BJ (cell line): Measurements from ENCODE around the gene ADGRE3. TPM values are rescaled to one million over a fixed set of nuclear protein-coding genes. Genes with fewer than 3 reads are reported as not detected.

ENCODE experiments used
- CTCF ChIA-PET: fragments of 350-600 bp; formaldehyde crosslinking; extraction: SDS; loops from one replicate; lab custom pipeline; 2021; ENCODE audit warnings: antibody characterized with exemption, inconsistent platforms; lab: Yijun Ruan, JAX
- POLR2A ChIA-PET: fragments of 300-600 bp; sonication (Branson Sonifier 250); formaldehyde crosslinking; extraction: SDS; loops from one replicate; lab custom pipeline; 2021; ENCODE audit warnings: antibody characterized with exemption; lab: Charles Lee
- DNase-seq: peaks from one replicate; pipeline ENCODE4 v3.0.0-alpha.2; 2011; ENCODE audit warnings: low read depth
- H3K27me3 ChIP-seq: 2 replicates; pipeline ENCODE4 v1.6.0; 2011; ENCODE audit warnings: low read length; ENCODE audit not compliant: control insufficient read depth, insufficient read depth
- H3K36me3 ChIP-seq: 2 replicates; pipeline ENCODE4 v1.5.1; 2011; ENCODE audit warnings: low read length; ENCODE audit not compliant: control insufficient read depth, insufficient read depth
- H3K4me3 ChIP-seq: 2 replicates; pipeline ENCODE4 v1.5.1; 2011; ENCODE audit warnings: low read depth, mild to moderate bottlenecking, control low read depth, low read length
- polyA plus RNA-seq: library from polyadenylated mRNA; depleted of rRNA; stranded (reverse); fragments of >200 nt; gene quantifications from 2 replicates; pipeline ENCODE4 v1.2.3, GENCODE V29; 2011
- TF ChIP-seq, protein P1 (sequence below): IDR thresholded peaks from 2 replicates; pipeline ENCODE4 v1.5.1; 2011; ENCODE audit warnings: low read depth, mild to moderate bottlenecking, control low read depth, inconsistent platforms, low read length, moderate library complexity; ENCODE audit not compliant: insufficient read depth

Gene ADGRE3
- polyA plus RNA-seq, 1 experiment: not detected

DNA sequence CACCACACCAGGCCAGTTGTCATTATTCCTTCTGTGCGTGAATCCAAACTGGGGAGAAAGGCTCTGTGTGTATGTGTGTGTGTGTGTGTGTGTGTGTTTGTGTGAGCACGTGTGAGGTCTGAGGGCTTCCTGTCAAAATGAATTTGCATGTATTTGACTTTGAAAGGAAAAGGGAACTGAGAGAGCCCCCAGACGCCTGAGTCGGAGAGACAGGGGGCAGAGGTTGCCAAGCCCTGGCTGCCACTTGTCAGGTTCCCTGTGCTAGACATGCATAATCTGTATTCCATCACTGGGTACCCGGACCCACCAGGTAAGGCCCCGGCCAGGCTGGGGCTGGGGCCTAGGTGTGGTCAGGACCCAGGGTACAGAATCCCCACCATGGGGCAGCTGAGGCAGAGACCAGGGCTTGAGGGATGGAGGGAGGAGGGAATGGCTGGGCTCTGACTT is 91.7 kb downstream of the ADGRE3 start, which contains the start of gene CLEC17A:
CLEC17A (plus strand) TSS at position 191 of the 447 bp plus-strand sequence; CDS start at position 268, 77 bp downstream.
- DNase-seq: no peak
- Histone ChIP-seq H3K4me3 (no peak within 1 kb of the TSS), H3K27me3 (no peaks in the 10 kb centered on the region), H3K36me3 (no peaks in the 10 kb centered on the region)
- ChIA-PET POLR2A (no interaction called here), CTCF (no interaction called here)
- TF ChIP-seq, protein P1, sequence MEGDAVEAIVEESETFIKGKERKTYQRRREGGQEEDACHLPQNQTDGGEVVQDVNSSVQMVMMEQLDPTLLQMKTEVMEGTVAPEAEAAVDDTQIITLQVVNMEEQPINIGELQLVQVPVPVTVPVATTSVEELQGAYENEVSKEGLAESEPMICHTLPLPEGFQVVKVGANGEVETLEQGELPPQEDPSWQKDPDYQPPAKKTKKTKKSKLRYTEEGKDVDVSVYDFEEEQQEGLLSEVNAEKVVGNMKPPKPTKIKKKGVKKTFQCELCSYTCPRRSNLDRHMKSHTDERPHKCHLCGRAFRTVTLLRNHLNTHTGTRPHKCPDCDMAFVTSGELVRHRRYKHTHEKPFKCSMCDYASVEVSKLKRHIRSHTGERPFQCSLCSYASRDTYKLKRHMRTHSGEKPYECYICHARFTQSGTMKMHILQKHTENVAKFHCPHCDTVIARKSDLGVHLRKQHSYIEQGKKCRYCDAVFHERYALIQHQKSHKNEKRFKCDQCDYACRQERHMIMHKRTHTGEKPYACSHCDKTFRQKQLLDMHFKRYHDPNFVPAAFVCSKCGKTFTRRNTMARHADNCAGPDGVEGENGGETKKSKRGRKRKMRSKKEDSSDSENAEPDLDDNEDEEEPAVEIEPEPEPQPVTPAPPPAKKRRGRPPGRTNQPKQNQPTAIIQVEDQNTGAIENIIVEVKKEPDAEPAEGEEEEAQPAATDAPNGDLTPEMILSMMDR: no peak

DNA sequence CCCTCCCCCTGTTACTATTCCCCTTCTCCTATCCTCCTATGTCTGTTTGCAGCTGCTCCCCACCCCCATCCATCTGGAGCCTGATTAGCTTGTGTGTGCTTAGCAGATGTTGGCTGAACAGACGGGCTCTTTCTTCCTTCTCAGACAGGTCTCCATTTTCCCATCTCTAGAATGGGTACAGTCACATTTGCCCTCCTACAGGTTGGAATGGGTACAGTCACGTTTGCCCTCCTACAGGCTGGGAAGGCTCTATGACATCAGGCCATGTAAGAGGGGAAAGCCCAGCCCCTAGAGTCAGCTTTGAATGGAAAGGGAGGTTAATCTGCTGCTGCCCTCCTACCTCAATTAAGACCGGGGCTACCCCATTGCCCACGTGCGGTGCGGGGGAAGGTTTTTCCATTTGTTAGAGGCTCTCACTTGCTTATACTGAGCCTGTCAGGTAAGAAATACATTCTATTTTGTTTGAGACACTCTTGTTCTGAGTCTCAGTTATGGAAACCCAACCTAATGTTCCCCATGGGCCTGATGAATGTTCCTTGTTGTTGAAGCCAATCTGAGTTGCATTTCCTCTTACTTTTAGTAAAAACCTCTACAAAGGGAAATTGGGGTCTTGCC is 93.9 kb downstream of the ADGRE3 start:
- no peak for DNase-seq
- ChIA-PET CTCF (no interaction called here), POLR2A (no interaction called here)
- TF ChIP-seq, protein P1: no peak
- no peak overlapping the region for H3K4me3 ChIP-seq
- no peaks in the 10 kb centered on the region for H3K36me3 ChIP-seq
- no peaks in the 10 kb centered on the region for H3K27me3 ChIP-seq

DNA sequence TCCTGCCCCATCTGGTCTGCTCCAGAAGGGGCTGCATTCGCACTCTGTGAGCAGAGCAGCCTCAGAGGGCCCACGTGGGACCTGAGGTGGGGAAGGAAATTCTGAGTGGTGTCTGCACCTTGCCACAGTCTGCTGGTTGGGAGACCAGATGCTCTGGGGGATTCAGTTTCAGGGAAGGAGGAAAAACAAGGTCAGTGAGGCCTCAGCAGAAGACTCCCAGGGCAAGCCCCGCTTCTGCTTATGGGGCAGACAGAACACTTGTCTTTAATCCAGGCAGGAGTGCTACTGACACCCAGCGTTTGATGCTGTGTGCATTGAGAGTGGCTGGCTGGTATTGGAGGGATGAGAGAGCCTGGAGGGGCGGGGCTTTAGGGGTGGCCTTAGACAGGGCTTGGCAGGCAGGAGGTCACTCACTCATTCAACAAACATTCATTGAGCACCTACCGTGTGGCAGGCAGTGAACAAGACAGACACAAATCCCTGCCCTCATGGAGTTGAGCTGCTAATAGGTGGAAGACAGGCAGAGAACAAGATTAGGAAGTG is 96.7 kb downstream of the ADGRE3 start:
- ChIA-PET CTCF (interaction anchor here (2.9 kb wide), 1 partner anchor 108 kb away, joined by 8 read pairs; no protein-coding TSS in a partner anchor), POLR2A (no interaction called here)
- no peak overlapping the region for H3K4me3 ChIP-seq
- TF ChIP-seq, protein P1: no peak
- DNase-seq: no peak
- H3K27me3 ChIP-seq: no peaks in the 10 kb centered on the region
- H3K36me3 ChIP-seq: no peaks in the 10 kb centered on the region

DNA sequence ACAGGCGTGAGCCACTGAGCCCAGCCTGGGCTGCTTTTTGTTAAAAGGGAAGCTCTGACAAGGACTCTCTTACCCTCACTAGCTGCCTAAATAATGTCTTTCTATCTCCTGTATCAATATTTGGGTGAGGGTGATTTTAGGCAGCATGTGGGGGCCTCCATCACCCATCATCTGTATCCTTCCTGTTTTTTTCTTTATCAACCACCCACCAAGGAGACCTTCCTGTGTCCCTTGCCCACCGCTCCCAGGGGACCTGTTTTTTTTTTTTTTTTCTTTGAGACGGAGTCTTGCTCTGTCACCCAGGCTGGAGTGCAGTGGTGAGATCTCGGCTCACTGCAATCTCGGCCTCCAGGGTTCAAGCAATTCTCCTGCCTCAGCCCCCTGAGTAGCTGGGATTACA is 97.4 kb downstream of the ADGRE3 start:
- TF ChIP-seq, protein P1: no peak
- ChIA-PET CTCF (interaction anchor here (1.4 to 2.9 kb wide), 2 partner anchors 109 to 311 kb away, joined by 3 to 8 read pairs; no protein-coding TSS in a partner anchor), POLR2A (no interaction called here)
- no peak for DNase-seq
- H3K4me3 ChIP-seq: no peak overlapping the region
- no peaks in the 10 kb centered on the region for H3K27me3 ChIP-seq
- H3K36me3 ChIP-seq: no peaks in the 10 kb centered on the region

DNA sequence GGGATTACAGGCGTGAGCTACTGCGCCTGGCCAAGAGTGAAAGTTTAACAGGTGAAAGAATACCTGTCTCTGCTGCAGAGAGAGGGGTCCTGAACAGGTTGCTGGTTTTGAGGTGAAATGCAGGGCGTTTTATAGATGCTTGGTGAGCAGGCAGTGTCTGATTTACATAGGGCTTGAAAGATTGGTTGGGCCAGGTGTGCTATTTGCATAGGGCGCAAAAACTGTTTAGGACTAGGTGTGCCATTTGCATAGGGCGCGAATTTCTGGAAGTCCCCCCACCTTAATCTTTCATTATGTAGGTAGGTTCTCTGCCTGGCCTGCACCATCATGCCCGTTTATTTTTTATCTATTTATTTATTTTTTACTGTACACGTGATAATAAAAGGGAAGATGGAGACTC is 98.3 kb downstream of the ADGRE3 start:
- no peak overlapping the region for H3K4me3 ChIP-seq
- POLR2A ChIA-PET: no interaction called here
- DNase-seq: no peak
- TF ChIP-seq, protein P1: no peak
- H3K27me3 ChIP-seq: no peaks in the 10 kb centered on the region
- H3K36me3 ChIP-seq: no peaks in the 10 kb centered on the region
- CTCF ChIA-PET: interaction anchor here (1.4 to 5.4 kb wide), 3 partner anchors 109 to 311 kb away, joined by 3 to 62 read pairs (median 8); no protein-coding TSS in a partner anchor
